Stimulated activated memory B cell treated with anti-CD40 and anti-IgM and Interleukin-4, amounts not matched to agents 10 μg/mL and 1 μg/mL and 100 μg/mL, for 72 hours (primary cell): ENCODE measurements around the gene MTTP.
A peak's percentile ranks its signal among the peaks of the same experiment; 100 is the strongest.
"Not testable (repeated sequence)": the region's sequence is repeated elsewhere in the genome, so short reads cannot be mapped to it uniquely, and the experiment has no call there.

Experiments
- ATAC-seq: fragments of 150-1000 bp; cut with Tn5 transposase; 2 replicates; pipeline ENCODE4 v1.10.0; 2021
- H3K27ac Mint-ChIP-seq: one replicate; pipeline ENCODE4 v1.8.0; 2022; ENCODE audit warnings: mild to moderate bottlenecking, mixed read lengths
- H3K27me3 Mint-ChIP-seq: one replicate; pipeline ENCODE4 v1.8.0; 2022; ENCODE audit warnings: mixed read lengths
- H3K36me3 Mint-ChIP-seq: one replicate; pipeline ENCODE4 v1.8.0; 2022; ENCODE audit warnings: mixed read lengths
- H3K4me1 Mint-ChIP-seq: one replicate; pipeline ENCODE4 v1.8.0; 2022; ENCODE audit warnings: mixed read lengths
- H3K4me3 Mint-ChIP-seq: one replicate; pipeline ENCODE4 v1.8.0; 2022; ENCODE audit warnings: mild to moderate bottlenecking, moderate library complexity, mixed read lengths
- H3K9me3 Mint-ChIP-seq: one replicate; pipeline ENCODE4 v1.8.0; 2022; ENCODE audit warnings: mixed read lengths

Gene MTTP

DNA sequence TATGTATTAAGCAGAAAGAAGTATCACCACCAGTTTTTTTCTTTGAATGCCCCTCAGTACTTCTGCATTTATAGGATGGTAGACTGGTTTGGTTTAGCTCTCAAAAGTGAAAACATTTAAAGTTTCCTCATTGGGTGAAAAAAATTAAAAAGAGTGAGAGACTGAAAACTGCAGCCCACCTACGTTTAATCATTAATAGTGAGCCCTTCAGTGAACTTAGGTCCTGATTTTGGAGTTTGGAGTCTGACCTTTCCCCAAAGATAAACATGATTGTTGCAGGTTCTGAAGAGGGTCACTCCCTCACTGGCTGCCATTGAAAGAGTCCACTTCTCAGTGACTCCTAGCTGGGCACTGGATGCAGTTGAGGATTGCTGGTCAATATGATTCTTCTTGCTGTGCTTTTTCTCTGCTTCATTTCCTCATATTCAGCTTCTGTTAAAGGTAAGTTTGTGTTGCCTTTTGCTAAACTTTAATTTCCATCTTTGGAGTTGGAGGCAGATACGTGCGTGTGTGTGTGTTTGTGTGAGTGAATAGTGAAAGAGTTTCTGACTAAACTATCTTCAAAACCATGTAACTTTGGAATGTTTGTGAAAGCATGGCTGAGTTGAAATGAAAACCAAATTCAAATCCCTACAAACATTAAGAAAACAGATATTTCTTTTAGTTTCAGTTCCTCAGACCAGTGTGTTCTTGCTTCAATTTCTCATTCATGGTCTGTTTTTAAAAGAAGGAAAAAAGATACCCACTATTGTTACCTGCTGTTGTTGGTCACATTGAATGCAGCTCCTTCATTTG, at the start of gene MTTP:
MTTP (plus strand) TSS at position 295 of the 795 bp plus-strand sequence; CDS start at position 381, 86 bp downstream.
- no peaks in the 10 kb centered on the region for H3K9me3 Mint-ChIP-seq
- peaks cover 9% of the 10 kb centered on the region for H3K4me1 Mint-ChIP-seq
- ATAC-seq, result peak; percentile 51
- peak within 1 kb of the TSS; percentile 75 for H3K4me3 Mint-ChIP-seq
- peaks cover 18% of the 10 kb centered on the region for H3K27me3 Mint-ChIP-seq
- peak within 1 kb of the TSS; percentile 93 for H3K27ac Mint-ChIP-seq
- no peaks in the 10 kb centered on the region for H3K36me3 Mint-ChIP-seq

DNA sequence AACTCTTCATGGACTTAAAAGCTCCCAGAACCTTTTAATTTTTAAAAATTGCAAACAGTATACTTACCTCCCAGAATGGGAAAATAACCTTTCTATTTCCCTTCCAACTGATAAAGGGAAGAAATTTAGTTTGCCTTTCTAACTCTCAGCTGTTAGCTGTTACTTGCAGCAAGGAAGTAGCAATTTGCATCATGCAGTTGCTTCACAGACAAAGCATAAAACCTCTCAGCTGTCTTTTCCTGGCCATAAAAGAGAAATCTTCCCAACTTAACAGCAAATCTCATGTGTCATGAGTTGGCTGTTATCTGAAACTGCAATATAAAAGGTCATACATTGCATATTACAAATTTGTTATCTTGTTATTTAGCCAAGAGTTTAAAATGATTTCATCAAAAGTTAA, 45.4 kb upstream of the MTTP start:
- H3K4me3 Mint-ChIP-seq, result no peak overlapping the region
- no peak for ATAC-seq
- no peaks in the 10 kb centered on the region for H3K36me3 Mint-ChIP-seq
- H3K27me3 Mint-ChIP-seq, result peaks cover 33% of the 10 kb centered on the region
- H3K4me1 Mint-ChIP-seq, result no peaks in the 10 kb centered on the region
- H3K9me3 Mint-ChIP-seq, result peaks cover 3% of the 10 kb centered on the region
- H3K27ac Mint-ChIP-seq, result no peak overlapping the region

DNA sequence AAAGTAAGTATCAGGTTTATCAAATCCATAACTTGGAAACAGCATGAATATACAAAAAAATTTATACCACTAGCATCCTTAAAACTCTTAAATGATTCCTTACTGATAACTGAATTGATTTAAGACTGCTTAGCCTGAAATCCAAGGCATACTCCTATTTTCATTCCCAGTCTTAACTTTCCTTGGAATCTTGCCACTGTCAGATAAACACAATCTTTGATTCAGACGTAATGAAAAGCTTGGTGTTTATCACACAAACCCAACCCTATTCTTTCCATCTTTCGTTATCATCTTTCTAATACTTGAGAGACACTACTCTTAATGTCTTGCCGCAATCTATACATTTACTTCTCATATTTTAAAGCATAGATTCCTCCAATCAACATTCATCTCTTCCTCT, 44.7 kb upstream of the MTTP start:
- H3K4me3 Mint-ChIP-seq, result no peak overlapping the region
- H3K36me3 Mint-ChIP-seq, result no peaks in the 10 kb centered on the region
- H3K4me1 Mint-ChIP-seq, result no peaks in the 10 kb centered on the region
- H3K27me3 Mint-ChIP-seq, result peaks cover 34% of the 10 kb centered on the region
- peaks cover 3% of the 10 kb centered on the region for H3K9me3 Mint-ChIP-seq
- H3K27ac Mint-ChIP-seq, result no peak overlapping the region
- no peak for ATAC-seq

DNA sequence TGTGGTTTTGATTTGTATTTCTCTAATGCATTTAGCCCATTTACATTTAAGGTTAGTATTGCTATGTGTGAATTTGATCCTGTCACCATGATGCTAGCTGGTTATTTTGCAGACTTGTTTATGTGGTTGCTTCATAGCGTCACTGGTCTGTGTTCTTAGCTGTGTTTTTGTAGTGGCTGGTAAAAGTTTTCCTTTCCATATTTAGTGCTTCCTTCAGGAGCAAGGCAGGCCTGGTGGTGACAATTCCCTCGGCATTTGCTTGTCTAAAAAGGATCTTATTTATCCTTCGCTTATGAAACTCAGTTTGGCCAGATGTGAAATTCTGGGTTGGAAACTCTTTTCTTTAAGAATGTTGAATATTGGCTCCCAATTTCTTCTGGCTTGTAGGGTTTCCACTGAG, 39.9 kb upstream of the MTTP start:
- peaks cover 35% of the 10 kb centered on the region for H3K27me3 Mint-ChIP-seq
- H3K9me3 Mint-ChIP-seq, H3K4me3 Mint-ChIP-seq, H3K36me3 Mint-ChIP-seq, H3K27ac Mint-ChIP-seq, ATAC-seq, H3K4me1 Mint-ChIP-seq: not testable (repeated sequence)

DNA sequence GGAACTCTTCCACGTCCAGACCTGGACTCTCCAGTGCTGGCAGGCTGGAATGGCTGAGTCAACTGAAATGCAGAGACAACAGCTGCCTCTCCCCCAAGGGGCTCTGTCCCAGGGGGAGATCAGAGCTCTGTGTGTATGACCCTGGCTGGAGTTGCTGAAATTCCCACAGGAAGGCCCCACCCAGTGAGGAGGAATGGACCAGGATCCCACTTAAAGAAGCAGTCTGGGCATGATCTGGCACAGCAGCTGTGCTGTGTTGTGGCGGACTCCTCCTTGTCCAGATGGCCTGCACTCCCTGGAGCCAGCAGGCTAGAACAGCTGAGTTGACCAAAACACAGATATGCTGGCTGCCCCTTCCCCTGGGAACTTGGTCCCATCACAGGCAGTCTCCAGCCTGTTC, 38.4 kb upstream of the MTTP start:
- H3K27me3 Mint-ChIP-seq, result peaks cover 19% of the 10 kb centered on the region
- no peak overlapping the region for H3K27ac Mint-ChIP-seq
- ATAC-seq, result no peak
- H3K36me3 Mint-ChIP-seq, result no peaks in the 10 kb centered on the region
- H3K4me1 Mint-ChIP-seq, result no peaks in the 10 kb centered on the region
- H3K4me3 Mint-ChIP-seq, result no peak overlapping the region
- H3K9me3 Mint-ChIP-seq, result peaks cover 3% of the 10 kb centered on the region

DNA sequence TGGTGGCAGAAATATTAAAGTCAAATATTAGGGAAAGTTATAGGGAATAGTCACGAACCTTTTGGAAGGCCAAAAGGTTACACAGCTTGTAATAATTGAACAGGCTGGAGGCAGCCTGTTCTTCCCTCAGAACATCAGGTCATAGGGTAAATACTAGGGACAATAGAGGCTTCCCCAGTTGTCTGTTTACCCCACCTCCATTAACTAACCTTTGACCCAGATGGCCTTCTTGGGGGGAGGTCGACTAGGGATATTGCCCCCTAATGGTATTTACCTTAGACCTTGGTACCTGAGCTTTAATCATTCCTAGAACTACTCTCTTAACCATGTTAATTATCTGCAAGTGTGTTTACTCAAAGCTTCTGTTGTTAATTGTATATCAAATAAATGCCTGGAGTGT, 37.8 kb upstream of the MTTP start:
- Mint-ChIP-seq H3K27me3 (peaks cover 17% of the 10 kb centered on the region), H3K36me3 (no peaks in the 10 kb centered on the region), H3K4me3 (no peak overlapping the region), H3K9me3 (peaks cover 3% of the 10 kb centered on the region), H3K4me1 (no peaks in the 10 kb centered on the region), H3K27ac (no peak overlapping the region)
- no peak for ATAC-seq

DNA sequence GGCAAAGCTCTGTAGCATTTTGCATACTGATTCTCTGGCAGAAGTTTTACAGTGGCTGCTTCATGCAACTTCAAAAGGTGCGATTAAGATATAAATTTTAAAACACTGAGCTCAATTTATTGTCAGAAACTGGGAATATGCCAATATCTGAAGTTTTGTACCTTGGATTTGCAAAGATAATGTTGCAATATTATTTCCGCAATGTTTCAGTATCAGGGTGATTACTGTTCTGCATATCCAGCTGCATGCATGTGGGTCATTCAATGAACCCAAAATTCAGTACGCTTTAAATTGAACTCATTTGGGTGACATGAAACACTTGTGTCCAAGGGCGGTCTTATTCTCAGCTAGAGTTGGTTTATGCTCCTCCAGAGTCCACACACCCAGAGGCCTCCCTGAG, 37.0 kb upstream of the MTTP start:
- Mint-ChIP-seq H3K9me3 (peaks cover 3% of the 10 kb centered on the region), H3K27ac (no peak overlapping the region), H3K27me3 (peaks cover 17% of the 10 kb centered on the region), H3K4me1 (no peaks in the 10 kb centered on the region), H3K36me3 (no peaks in the 10 kb centered on the region), H3K4me3 (no peak overlapping the region)
- no peak for ATAC-seq

DNA sequence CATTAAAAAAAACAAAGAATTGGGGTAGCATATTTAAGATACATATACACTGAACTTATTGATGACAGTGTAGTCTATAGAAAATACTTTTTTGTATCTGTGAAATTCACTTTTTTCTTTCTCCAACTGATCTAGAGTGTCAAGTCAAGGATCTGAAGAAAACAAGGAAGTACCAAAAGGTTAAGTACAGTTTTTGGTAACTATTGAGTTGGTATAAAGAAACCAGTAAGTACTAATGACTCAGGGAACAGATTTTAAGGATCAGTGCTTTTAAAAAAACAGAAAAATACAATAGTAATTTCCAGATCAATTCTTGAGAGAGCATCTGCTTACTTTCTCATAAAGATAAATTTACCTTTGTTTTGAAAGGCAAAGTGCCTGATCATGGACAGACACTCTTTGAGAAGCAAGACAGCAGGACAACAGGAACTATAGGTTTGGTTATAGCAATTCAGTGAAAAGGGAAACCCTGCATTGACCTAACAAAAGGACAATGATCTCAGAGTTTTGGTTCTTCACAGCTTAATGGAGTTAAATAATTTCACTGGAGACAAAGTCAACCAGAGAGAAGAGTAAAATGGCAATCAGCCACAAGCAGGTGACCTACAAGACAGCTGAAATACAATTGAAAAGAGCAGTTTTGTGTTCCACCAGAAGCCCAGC, 34.2 kb upstream of the MTTP start:
- Mint-ChIP-seq H3K9me3 (peaks cover 6% of the 10 kb centered on the region), H3K27me3 (peaks cover 10% of the 10 kb centered on the region), H3K4me3 (no peak overlapping the region), H3K27ac (no peak overlapping the region), H3K36me3 (peaks cover 6% of the 10 kb centered on the region), H3K4me1 (no peaks in the 10 kb centered on the region)
- ATAC-seq, result peak; percentile 43

DNA sequence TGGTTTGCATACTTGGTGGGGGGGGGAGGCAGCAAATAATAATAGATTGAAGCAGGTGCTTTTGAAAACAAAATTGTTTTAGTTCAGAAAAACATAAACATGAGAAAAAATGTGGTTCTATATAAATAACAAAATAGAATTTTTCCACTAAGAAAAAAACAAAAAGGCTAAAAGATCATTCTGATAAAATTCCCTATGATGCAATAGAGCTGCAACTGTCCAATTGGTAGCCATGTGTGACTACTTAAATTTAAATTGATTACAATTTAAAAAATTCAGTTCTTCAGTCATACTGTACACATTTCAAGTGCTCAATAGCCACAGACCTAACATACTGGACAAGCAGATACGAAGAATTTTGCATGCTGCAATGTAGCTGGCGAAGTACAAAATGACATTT, 21.8 kb upstream of the MTTP start:
- peaks cover 37% of the 10 kb centered on the region for H3K36me3 Mint-ChIP-seq
- H3K4me3 Mint-ChIP-seq, result no peak overlapping the region
- no peaks in the 10 kb centered on the region for H3K9me3 Mint-ChIP-seq
- H3K4me1 Mint-ChIP-seq, result no peaks in the 10 kb centered on the region
- H3K27ac Mint-ChIP-seq, result no peak overlapping the region
- H3K27me3 Mint-ChIP-seq, result no peaks in the 10 kb centered on the region
- no peak for ATAC-seq

DNA sequence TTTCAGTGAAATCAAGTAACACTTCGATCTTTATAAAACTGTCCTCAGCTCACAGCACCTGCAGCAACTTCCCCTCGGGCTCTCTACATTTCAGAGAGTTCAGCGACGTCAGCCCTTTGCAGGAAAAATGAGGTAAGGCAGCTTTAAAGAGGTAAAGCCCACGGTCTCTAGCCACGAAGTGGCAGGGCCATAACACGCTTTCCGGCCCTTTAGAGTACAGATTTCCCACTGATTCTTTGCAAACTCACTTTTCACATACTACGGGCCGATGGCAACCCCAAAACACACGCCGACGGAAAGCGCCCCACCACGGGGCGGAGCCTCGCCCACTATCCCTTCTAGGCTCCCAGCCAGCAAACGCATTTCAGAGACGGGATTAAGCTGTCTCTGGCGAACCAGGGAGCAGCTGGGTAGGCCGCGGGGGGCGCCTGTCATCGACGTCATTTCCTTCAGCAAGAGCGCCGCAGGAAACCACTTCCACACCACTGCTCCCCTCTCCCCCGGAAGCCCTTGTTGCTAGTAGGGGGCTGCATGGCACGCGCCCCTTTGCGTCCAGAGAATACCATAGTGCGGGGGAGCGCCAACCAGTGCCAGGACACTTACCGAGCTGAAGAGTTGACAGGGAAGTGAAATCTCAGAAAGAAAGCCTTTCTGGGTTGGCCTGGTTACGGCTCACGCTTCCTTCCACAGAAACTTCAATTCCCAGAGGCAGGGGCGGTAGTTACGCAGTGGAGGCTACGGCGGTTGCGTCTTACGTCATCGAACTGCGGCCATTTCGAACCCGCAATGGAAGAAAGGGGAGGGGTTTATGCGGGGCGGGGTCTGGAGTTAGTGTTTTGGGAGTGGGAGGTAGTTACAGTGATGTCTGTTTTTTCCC, 11.1 kb upstream of the MTTP start, which contains the start of gene TRMT10A:
TRMT10A (minus strand) TSS at position 730 of the 877 bp plus-strand sequence. CDS start 4,701 bp downstream, outside the sequence.
- H3K4me1 Mint-ChIP-seq, result peaks cover 5% of the 10 kb centered on the region
- H3K27ac Mint-ChIP-seq, result peak within 1 kb of the TSS; percentile 97
- peak; percentile 97 for ATAC-seq
- no peaks in the 10 kb centered on the region for H3K27me3 Mint-ChIP-seq
- no peaks in the 10 kb centered on the region for H3K9me3 Mint-ChIP-seq
- no peaks in the 10 kb centered on the region for H3K36me3 Mint-ChIP-seq
- peak within 1 kb of the TSS; percentile 96 for H3K4me3 Mint-ChIP-seq

DNA sequence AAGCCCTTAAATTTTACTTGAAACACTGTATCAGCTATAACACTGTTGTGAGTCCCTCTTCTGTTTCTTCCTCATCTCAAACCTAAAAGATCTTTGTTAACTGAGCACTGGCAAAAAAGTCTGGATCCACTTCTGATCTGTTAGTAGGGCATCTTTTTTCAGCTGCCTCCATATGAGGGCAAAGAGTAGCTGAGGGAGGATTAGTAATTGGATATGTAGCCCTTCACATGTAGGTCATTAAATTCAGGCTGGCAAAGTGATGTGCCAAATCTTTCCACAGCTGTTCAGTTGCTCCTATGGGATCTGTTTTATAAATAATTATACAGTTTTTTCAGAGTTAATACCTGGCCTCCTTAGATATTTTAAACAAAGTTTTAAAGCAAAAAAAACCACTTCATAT, 9.7 kb upstream of the MTTP start:
- Mint-ChIP-seq H3K4me3 (peak overlapping the region; percentile 1), H3K4me1 (peaks cover 5% of the 10 kb centered on the region), H3K36me3 (no peaks in the 10 kb centered on the region), H3K27ac (no peak overlapping the region), H3K9me3 (no peaks in the 10 kb centered on the region), H3K27me3 (no peaks in the 10 kb centered on the region)
- no peak for ATAC-seq

DNA sequence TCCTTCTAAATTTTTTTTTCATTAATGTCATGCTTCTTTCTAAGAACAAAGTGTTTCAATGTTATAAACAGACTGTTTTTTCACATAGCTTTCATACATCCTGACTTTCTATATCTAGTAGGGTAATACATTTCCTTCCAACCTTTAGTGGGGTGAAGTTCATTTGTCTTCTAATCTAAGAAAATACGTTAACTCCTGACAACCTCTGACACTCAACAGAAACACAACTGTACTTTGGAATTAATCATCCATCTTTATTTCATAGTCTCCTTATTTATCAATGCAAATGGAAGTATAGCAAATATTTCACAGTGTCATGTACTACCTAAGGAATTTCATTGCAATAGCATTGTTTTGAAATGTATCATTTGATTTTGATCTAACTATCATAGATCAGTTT, 2.7 kb upstream of the MTTP start:
- Mint-ChIP-seq H3K4me1 (peaks cover 9% of the 10 kb centered on the region), H3K36me3 (no peaks in the 10 kb centered on the region), H3K27ac (no peak overlapping the region), H3K9me3 (no peaks in the 10 kb centered on the region), H3K4me3 (no peak overlapping the region), H3K27me3 (no peaks in the 10 kb centered on the region)
- no peak for ATAC-seq

DNA sequence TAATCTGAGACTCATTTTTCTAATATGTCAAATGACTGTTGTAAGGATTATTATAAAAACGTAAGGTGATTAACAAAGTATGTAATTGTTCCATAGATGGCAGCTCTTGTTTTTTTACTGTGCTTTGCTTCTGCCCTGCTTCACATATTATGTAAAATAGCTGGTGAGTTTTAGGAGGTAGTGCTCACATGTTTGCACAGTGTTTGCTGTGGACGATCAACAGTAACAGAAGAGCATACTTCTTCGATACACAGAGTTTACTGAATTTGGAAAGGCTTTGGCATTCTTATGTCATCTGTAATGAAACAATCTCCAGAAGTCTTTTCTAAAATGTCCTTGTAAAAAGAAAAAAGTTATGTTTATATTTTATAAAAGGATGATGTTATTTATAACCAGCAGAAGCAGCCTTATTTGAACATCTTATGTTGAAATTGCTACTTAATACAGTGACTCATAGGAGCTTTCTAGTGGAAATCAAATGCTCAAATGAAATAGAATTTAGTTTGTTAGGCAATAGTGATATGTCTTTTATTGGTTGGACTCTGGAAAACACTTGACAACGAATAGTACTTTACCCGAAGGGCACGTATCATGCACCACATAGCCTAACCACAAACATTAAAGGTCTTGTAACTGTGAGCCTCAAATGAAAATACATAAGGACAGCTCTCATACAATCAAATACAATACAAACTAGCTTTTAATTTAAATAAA, 1.9 kb upstream of the MTTP start:
- ATAC-seq, result no peak
- Mint-ChIP-seq H3K9me3 (no peaks in the 10 kb centered on the region), H3K36me3 (no peaks in the 10 kb centered on the region), H3K27me3 (peaks cover 4% of the 10 kb centered on the region), H3K4me1 (peaks cover 9% of the 10 kb centered on the region), H3K4me3 (no peak overlapping the region), H3K27ac (no peak overlapping the region)

DNA sequence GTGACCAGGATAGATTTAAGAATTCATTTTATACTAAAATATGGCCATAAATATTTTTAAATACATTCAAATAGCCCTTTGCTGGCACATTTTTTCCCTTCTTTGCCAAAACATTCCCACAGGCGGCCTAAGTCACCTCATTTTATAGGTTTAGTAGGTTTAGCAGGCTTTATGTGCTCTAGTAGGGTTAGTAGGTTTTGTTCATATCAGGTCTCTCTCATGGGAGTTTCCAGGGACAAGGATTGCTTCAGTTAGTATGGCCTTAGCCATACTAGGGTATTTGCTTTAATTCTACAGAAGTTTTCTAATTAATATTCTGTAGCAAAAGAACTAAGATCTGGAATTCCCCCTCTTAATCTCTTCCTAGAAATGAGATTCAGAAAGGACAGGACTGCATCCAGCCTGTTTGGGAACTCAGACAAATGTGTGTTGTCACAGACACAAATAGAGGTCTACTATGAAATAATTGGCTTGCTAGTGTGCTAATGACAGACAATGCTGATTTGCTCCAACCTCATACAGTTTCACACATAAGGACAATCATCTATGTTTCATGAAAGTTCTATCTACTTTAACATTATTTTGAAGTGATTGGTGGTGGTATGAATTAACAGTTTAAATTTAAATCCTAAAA, 772 bp upstream of the MTTP start:
- Mint-ChIP-seq H3K4me1 (peaks cover 9% of the 10 kb centered on the region), H3K27me3 (peaks cover 10% of the 10 kb centered on the region), H3K9me3 (no peaks in the 10 kb centered on the region), H3K36me3 (no peaks in the 10 kb centered on the region), H3K4me3 (no peak overlapping the region), H3K27ac (peak overlapping the region; percentile 93)
- ATAC-seq, result no peak
